CD4-positive, alpha-beta T cell treated with Interferon gamma for 1 hour (primary cell): ENCODE measurements around the gene OTULINL.
A peak's percentile ranks its signal among the peaks of the same experiment; 100 is the strongest.

ENCODE experiments used
- DNase-seq: peaks from one replicate; pipeline ENCODE4 v3.0.0-alpha.2; 2020

OTULINL gene

DNA sequence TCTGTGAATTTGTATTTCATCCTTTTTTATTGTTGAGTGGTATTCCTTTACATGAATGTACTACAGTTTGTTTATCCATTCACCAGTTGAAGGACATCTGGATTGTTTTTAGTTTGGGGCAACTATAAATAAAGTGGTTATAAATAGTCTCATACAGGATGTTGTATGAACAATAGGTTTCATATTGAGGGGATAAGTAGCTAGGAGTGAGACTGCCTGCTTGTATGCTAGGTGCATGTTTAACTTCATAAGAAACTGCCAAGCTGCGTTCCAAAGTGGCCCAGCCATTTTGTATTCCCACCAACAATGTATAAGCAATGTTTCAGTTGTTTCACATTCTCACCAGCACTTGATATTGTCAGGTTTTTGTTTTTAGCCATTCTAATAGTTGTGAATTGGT is 21.5 kb downstream of the OTULINL start:
- DNase-seq: no peak

DNA sequence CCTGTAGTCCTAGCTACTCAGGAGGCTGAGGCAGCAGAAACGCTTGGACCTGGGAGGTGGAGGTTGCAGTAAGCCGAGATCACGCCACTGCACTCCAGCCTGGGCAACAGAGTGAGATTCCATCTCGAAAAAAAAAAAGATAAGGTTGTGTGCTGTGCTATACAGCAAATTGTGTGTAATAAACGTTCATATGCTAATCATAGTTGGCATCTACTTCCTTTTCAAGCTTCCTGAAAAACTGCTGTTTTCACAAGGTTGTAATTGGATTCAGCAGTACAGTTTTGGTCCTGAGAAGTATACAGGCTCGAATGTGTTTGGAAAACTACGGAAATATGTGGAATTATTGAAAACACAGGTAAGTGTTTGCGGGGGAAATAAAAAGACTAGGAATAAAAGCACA is 25.5 kb downstream of the OTULINL start:
- DNase-seq: no peak

DNA sequence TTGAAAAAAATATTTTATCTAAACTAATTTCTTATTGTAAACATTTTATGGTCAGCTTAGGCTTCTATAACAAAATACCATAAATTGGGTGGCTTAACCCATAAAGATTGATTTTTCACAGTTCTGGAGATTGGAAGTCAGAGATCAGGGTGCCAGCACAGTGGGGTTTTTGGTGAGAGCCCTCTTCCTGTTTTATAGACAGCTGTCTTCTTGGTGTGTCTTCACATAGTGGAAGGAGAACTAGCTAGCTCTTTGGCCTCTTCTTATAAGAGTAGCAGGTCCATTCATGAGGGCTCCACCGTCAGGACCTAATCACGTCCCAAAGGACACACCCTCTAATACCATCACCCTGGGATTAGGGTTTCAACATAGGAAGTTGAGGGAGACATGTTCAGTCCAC is 26.6 kb downstream of the OTULINL start:
- no peak for DNase-seq

DNA sequence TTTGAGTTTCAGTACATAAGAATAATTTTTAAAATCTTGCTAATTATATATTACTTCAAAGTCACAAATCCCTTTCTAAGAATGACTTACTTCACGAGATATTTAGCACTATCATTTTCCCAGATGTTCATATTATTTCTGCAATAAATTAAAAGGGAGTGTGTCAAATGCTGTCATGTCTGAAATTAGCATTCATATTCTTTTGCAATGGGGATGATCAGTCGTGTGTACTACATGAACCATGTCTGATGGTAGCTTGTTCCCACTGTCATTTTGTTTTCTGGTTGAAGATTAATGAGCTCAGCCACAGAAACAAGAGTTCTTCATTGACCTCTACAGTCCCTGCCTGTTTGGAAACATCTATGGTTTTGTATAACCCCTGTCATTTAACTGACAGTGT is 30.1 kb downstream of the OTULINL start:
- DNase-seq: no peak

DNA sequence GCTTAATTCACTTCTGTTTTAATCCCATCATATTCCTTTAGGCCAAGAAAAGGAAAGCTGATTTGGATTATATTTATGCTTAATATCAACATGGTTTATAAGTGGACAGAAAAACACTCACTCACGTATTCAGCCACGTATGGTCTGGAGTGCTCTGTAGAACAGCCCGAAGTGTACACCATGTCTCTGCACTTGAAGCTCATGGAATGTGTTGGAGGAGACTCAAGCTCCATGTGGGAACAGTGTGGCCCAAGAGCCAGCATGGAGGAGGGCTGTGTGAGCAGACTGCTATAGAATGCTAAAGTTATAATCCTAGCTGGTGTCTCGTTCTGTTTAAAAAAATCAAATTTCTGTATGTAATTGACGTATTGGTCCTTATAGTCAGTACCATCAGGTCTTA is 32.9 kb downstream of the OTULINL start:
- DNase-seq: no peak

DNA sequence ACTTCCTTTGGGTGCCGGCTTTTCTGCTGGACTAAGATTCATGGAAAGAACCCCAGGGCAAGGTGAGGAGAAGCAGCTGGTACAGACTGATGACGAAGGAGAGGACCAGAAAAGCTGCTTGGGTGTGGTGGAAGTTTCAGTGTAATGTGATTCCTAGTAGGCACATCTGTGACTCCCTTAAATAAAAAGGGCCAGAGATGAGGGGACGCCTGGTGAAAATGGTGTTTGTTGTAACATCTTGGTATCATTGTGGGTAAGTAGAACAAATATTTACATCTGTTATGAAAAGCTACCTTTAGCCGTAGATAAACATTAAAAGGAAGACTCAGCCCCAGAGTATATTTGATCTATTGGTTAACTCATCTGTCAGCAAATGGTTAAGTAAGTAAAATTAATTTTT is 33.8 kb downstream of the OTULINL start:
- DNase-seq: no peak

DNA sequence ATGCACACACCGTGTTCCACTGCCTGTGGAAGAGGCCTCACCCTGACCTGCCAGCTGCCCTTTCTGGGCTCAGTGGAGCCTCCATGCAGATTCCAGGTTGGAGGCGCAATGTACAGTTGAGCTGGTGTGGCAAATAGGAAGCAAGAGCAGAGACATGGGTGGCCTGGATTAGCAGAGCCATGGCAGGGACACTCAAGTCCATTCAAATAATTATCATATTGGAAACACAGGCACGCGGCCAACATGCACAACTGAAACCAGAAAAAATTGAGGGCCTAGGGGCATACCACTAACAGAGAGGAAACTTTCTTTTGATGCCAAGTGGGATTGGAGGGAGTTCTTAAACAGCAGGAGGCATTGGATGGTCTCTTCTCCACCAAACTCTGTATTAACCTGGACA is 35.8 kb downstream of the OTULINL start:
- DNase-seq: no peak

DNA sequence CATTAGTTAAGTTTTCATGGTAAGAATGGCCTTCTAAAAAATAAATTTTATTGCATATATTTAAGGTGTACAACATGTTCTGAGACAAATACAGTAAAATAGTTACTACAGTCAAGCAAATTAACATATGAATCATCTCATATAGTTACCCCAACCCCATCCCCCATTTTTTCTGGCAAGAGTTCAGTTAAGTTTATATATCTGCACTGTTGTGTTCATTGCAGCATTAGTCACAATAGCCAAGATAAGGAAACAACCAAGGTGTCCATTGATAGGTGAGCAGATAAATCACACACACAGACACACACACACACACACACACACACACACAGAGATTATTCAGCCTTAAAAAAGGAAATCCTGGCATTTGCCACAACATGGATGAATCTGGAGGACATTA is 45.7 kb downstream of the OTULINL start:
- DNase-seq: no peak

DNA sequence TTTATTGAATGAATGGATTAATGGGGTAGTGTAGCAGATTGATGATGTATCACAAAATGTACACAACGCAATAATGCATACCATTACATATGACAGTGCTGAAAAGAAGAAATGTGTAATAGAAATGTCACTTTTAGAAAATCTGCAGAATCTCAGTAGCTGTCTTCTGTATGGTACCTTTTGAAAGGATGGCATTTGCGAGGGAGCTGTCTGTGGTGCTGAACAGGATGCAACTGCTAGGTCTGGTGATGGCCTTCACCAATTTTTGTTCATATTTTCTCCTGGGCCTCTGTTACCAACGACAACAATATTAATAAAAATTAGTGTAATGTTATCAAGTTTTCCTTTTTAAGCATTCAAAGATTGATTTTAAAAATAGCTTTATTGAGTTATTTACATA is 46.8 kb downstream of the OTULINL start:
- peak; percentile 23 for DNase-seq

DNA sequence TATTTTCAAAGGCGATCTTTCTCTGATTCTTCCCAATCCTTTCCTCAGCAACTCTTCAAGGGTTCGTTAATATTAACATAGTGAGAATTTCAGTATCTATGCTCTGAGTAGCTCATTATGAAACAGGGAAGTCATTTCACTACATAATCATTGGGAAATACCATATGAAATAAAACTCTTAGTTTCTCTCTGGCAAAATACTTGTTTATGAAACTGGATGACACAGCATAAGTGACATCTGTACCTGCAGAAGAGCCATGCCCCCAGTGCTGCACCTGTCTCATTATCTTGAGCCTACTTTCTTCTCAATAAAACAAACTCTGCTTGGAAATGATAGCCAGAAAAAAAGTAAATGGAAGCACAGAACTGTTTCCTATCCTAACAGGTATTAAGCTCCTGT is 49.1 kb downstream of the OTULINL start:
- no peak for DNase-seq

DNA sequence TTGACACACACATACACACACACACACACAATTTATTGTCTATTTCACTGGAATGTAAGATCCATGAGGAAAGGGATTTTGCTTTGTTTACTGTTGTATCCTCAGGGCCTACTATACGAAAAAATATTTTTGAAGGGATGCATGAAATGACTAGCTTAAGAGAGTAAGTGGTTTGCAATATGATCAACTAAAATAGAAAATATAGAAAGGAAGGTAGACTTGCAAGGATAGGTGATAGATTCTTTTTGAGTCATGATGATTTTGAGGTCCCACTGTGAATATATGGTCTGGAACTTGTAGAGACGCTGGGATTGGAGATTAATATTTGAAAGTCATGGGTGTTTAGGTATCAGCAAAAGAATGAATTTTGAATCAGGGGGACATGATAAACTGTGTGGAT is 54.1 kb downstream of the OTULINL start:
- DNase-seq: no peak

DNA sequence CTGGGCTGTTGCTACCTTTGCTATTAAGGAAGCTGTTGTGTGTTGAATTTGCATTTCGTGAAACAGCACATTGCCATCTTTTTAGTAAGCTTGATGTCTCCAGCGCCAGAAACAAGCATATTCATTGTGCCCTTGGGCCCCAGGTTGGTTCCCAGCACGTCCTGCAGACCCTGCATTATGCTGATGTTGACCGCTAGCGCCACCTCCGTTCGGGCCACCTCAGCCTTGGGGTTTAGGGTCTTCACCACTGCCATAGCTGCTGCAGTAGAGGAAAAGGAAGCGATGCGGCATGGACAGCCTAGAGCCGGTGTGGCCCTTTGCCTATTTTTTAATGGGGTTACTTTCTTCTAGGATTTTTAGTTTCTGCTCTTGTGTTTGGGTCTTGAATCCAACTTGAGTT is 59.2 kb downstream of the OTULINL start:
- no peak for DNase-seq

DNA sequence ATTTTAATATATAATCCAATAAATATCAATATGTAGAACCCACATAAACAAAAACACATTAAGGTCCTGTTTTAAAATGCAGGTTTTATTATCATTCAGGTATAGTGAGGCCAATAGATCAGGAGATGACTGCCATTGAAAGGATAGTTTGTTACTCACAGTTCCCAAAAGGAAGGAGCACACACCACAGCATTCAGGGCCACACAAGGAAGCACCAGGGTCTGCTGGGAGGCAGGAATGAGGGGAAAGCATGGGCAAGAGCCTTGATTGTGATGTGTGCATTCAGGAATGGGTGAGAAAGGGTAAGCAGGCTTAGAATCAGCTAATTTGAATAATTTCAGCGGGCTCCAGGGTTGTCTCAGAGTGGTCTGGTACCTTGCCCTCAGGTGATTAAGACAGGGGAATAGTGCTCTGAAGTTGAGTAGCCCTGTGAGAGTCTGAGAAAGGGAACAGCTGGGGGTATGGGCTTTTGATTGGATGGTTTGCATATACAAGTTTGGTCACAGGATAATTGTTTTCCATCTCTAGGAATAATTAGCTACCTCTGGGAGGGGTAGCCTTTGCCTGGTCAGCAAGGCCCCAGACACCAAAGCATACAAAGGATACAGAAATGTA is 63.1 kb downstream of the OTULINL start:
- no peak for DNase-seq

DNA sequence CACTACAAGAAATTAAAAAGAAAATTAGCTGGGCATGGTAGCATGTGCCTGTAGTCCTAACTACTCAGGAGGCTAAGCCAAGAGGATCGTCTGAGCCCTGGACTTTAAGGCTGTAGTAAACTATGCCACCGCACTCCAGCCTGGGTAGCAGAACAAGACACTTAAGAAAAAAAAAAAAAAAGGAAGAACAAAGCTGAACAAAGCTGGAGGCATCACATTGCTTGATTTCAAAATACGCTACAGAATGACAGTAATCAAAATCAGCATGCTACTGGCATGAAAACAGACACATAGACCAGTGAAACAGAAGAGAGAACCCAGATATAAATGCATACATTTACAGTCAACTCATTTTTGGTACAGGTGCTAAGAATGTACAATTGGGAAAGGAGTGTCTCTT is 68.5 kb downstream of the OTULINL start:
- no peak for DNase-seq

DNA sequence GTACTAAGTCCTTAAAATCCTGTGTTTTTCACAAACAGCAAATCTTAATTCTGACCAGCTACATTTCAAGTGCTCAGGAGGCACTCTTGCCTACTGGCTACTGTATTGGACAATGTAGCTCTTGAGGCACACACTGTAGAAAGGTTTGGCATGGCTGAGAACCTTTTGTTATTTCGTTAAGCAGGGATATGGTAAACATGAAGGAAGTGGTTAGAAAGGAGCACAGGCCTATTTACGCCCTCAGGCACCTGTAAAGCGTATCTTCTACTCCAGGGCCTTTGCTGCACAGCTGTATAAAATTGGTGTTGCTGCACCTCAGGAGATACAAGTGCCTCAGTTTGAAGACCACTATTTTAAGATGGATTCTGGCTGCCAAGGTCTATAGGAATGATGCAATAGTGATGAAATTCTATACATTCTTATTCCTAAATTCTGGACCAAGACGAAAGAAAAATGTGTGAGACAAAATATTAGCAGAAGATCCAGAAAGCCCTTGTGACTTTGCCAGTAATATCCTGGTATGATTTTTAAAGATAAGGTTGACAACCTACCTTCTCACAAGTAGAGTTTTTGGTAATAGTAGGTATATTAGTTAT is 73.7 kb downstream of the OTULINL start:
- DNase-seq: no peak

DNA sequence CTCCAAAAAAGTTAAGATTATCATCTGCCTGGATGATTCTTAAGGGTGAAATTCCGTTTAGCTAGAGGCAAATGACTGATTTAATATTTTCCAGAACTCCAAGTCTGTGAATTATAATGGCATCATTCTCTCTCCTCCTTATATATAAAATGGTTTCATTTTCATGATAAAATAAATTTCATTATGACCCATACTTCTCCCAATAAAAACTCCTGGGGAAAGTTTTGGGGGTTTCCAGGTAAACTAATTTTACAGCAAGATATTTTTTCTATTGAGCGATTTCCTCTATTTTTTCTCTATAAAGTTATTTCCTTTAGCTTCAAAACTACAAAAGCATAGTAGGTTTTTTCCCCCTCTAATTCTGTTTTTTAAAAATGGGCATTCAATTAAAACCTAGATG is 75.3 kb downstream of the OTULINL start:
- DNase-seq: no peak

DNA sequence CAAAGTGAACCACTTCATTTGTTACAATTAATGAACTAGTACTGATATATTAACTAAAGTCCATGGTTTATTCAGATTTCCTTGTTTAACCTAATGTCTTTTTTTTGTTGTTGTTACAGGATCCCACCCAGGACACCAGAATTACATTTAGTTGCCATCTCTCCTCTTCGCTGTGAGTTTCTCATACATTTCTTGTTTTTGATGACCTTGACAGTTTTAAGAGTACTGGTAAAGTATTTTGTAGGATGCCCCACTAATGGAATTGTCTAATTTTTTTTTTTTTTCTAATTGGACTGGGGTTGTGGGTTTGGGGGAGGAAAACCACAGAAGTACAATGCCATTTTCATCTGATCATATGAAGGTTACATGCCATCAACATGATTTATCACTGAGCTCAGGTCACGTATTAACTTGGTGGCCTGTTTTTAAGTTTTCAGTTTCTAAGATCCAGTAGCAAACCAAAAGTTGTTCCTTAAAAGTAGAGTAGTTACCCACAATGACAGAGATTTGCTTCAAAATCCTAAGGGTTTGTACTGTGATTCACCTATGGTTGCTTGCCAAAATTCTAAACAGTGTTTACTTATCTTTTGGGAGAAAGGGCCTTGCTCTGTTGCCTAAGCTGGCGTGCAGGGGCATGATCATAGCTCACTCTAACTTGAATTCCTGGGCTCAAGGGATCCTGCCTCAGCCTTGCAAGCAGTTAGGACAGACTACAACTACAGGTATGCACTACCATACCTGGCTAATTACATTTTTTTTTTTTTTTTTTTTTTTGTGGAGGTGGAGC is 78.4 kb downstream of the OTULINL start:
- DNase-seq: no peak

DNA sequence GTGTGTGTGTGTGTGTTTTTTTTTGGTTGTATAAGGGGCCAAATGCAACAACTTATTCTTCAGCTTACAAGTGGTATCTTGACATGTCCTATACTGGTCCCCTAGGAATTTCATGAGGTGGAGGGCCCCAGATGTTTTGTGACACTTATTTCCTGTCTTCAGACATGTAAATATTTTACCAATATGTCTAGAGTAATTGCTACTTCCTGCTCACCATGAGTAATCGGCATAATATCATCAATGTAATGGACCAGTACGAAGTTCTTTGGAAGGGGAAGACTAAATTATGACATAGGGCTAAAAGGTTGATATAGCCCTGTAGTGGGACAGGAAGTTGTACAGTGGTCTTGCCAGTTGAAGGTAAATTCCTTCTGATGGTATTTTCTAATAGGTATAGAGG is 79.2 kb downstream of the OTULINL start:
- no peak for DNase-seq
